Stimulated activated CD8-positive, alpha-beta memory T cell treated with anti-CD3 and anti-CD28 coated beads, Interleukin-7, amount 100 ng/mL, for 1 hour (primary cell): Measurements from ENCODE around the gene KCNK7.

Experiments used
- DNase-seq, 2 donors: peaks; one replicate each; pipeline ENCODE4 v3.0.0-alpha.2; 2020; ENCODE audit warnings: low read depth in 2 of 2

The KCNK7 gene

DNA sequence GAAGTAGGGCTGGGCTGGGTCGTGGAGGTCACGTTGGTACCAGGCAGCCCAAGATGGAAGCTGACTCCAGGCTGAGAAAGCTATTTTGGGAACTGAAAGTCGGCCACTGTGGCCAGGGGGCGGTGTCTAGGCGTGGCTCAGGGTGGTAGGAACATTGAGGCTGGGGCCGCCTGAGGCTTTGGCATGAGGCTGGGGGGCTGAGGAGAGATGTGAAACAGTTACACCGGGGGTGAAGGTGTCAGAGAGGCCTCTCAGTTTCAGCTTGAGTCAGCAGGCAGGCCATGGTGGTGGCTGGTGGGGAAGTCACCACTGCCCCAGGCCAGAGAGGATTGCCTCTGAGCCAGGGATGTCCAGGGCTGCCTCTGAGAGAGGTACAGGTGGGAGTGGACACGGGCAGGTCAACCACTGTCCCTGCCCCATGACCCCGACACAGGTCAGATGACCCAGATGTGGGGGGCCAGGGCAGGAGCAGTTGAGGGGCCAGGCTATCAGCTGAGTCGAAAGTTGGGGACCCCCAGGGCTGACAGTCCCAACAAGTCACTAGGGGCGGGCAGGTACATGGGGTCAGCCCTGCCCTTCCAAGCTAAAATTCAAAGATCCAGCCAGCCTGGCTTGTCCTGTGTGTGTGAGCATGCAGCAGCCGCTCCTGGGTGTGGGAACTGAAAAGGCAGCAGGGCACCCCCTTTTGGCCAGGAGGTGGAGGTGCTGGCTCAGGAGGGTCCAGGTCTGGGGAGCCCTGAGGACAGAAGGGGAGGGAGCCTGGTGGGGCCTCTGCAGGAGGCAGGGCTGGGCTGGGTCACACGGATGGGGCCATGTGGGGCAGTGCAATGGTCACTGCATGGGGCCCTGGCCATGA, 7.2 kb downstream of the KCNK7 start:
- peak in 1 of 2 donors; percentile 52 for DNase-seq

DNA sequence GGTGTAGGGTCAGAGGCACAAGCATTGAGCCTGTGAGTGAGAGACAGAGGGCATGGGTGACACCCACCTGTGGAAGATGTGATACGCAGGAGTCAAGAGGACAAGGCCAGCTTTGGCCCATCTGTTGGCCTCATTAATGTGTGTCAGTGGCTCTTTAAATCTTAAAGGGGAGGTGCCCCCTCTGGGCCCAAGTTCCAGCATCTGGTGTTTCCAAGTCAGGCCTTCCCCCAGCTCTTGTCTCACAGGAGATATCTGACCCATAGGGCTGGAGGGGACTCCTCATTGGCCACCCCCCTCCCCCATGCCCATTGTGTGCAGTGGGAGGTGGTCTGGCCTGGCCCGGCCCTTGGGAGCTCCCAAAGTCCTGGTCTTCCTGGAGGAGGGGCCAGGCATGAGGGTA, 8.9 kb downstream of the KCNK7 start:
- no peak for DNase-seq

- DNase-seq, result no peak
Observed at GRCh38 chr11:65586247-65586630, 9.4 kb downstream of the KCNK7 start.

GRCh38 chr11:65585396-65586246, 10.0 kb downstream of the KCNK7 start:
- no peak for DNase-seq

DNA sequence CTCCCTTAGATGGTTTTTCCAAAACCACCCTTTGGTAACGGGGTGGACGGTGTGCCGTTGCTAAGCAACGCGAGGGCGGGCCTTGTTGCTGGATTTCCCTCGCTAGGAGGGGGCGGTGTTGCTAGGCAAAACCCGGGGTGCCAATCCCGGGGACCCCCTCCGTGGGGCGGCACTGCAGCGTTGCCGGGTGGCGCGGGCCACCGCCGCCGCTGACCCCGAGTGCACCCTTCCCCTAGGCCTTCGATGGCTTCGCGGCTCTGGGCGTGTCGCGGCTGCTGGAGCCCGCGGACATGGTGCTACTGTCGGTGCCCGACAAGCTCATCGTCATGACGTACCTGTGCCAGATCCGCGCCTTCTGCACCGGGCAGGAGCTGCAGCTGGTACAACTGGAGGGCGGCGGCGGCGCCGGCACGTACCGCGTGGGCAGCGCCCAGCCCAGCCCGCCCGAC, 10.9 kb downstream of the KCNK7 start:
- DNase-seq, result no peak

- DNase-seq, result no peak
Observed at GRCh38 chr11:65584106-65584505, 11.5 kb downstream of the KCNK7 start.

- no peak for DNase-seq
Observed at GRCh38 chr11:65583589-65583988, 12.0 kb downstream of the KCNK7 start.

- DNase-seq, result no peak
Observed at GRCh38 chr11:65581928-65582327, 13.7 kb downstream of the KCNK7 start.

DNA sequence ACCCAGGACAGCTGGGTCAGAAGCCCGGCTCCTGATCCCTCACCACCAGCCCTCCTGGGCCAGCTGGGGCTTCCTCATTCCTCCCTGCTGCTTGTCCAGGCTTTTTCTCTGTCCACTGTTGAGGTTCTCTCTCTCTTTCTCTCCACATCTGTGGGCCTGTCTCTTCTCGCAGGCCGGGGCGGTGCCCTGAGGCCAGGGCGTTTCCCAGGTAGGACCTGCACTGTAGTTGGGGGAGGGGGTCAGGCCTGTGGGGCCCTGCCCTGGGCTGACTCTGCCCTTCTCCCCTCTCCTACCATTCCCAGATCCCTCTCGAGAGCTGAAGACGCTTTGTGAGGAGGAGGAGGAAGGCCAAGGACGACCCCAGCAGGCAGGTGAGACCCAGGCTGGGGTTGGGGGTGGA, 14.8 kb downstream of the KCNK7 start:
- DNase-seq, result no peak

DNA sequence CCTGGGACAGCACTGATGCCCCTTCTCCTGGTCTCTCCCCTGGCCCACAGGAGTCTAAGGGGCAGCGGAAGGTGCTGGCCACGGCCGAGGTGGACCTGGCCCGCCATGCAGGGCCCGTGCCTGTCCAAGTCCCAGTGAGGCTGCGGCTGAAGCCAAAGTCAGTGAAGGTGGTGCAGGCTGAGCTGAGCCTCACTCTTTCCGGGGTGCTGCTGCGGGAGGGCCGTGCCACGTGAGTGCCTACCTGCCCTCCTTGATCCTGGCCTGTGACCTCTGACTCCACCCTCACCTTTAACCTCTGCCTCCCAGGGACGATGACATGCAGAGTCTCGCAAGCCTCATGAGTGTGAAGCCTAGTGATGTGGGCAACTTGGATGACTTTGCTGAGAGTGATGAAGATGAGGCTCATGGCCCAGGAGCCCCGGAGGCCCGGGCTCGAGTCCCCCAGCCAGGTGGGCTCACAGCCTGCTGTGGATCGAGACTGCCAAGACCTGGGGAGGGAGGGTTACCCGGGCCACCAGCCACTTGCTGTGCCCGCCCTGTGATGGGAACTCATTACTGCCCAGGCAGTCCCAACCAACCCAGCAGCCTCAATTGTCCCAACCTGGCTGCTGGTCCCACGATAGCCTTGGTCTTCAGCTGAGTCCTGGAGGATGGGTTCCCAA, 15.4 kb downstream of the KCNK7 start:
- no peak for DNase-seq

DNA sequence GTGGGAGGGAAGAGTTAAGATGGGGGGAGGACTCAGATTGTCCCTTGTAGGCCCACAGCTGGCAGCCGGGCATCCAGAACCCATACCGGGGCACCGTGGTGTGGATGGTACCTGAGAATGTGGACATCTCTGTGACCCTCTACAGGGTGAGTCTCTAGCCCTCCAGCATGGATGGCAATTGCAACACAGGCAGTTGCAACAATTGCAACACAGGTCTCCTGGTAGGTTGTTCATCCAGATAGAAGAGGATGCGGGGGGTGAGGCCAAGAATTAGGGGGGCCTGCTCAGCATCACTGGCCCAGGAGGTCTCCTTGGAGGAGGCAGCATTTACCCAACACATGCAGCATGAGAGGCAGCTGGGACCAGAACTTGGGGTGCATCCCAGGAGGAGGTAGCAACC, 16.3 kb downstream of the KCNK7 start:
- DNase-seq, result no peak

GRCh38 chr11:65578667-65579066, 16.9 kb downstream of the KCNK7 start:
- DNase-seq, result no peak

DNA sequence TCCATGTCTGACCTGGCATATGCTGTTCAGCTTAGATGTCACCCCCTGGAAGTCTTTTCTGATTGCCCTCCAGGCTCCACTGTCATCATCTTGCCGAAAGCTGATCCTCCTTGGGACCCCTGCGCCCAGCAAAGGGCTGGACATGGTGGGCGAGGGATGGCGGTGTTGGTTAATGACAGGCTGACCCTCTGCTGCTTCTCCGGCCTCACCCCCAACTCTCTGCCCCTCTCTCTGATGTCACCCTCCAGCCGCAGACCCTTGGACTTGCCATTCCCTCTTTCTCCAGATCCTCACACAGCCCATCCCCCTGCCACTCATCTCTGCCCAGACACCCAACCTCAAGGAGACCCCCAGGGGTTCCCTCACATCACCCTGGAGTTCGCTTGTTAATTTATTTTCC, 17.5 kb downstream of the KCNK7 start:
- no peak for DNase-seq

GRCh38 chr11:65577756-65578109, 17.9 kb downstream of the KCNK7 start:
- DNase-seq, result no peak

GRCh38 chr11:65576867-65577755, 18.5 kb downstream of the KCNK7 start:
- DNase-seq, result no peak

DNA sequence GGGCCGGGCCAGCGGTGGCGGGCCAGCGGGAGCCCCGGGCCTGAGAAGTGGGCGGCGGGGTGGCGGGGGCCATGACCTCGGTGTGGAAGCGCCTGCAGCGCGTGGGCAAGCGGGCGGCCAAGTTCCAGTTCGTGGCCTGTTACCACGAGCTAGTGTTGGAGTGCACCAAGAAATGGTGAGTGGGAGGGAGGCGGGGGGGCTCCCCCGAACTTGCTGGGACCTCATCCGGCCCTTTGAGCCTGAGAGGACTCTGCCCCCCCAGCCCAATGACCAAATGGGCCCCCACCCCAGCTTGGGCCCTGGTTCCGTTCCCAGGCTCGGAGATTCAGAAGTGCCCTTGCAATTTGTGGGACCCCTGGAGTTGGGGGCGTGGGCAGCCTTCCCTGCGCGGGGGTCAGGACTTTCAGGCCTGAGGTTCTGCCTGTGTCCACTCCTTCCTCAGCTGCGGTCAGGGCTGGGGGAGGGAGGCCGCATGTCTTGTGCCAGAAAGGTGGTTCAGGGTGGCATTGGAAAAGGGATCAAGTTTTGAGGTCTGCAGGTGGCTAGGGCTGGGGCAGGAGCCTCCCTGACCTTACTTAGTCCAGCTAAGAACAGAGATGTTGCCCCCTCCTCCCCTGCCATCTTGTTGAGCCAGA, 19.3 kb downstream of the KCNK7 start:
- DNase-seq, result no peak

- DNase-seq, result peak; percentile 45 to 56
Observed at GRCh38 chr11:65575568-65576231, 19.9 kb downstream of the KCNK7 start, which contains the start of gene EHBP1L1. Gene EHBP1L1, plus strand, starts transcription at chr11:65576053. Its CDS starts 250 bp downstream, at chr11:65576303.

DNA sequence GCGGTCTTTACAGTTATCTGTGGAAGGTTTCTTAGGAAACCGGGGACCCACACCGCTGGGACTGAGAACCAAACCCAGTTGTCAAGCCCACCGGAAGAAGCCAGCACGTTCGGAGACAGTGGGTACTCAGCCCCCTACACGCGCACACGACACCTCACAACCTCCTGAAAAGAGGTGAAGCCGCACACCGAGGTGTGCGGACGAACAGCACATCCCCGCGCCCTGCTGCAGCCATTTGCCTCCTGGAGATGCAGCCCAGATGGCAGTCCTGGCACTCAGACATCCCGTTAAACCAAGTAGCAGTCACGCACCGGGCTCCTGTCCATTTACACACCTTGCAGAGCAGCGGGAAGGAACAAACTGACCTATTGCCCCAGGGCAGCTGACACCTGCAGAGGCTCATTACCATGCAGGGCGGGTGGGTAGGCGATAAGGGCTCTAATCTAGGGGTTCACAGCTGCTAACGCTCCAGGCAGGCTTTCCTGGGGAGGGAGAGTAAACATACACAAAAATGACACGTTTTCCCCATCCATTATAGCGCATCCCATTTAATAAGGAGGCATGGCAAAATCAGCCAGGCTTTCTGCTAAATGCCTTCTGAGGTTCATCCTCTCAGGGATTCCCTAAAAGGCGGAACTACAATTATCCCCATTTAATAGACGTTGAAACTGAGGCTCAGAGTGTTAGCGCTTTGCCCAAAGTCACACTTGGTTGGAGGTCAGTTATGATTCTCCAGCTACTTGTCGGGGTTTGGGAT, 20.6 kb downstream of the KCNK7 start:
- no peak for DNase-seq

GRCh38 chr11:65574109-65574810, 21.3 kb downstream of the KCNK7 start:
- DNase-seq, result peak; percentile 61 to 70
